Neuronal stem cell (in vitro differentiated cells): Measurements from ENCODE around the gene TMTC1.

Experiments
- DNase-seq: peaks from one replicate; pipeline ENCODE4 v3.0.0-alpha.2; 2013; ENCODE audit warnings: low spot score
- H2AFZ ChIP-seq: one replicate; pipeline ENCODE4 v1.6.1; 2013; ENCODE audit warnings: mild to moderate bottlenecking, low read length, inconsistent platforms
- H2AK5ac ChIP-seq: 2 replicates; pipeline ENCODE4 v1.6.1; 2013; ENCODE audit warnings: low read depth, mild to moderate bottlenecking, inconsistent platforms, low read length, moderate library complexity, mixed read lengths
- H2BK120ac ChIP-seq: 2 replicates; pipeline ENCODE4 v1.6.1; 2013; ENCODE audit warnings: low read depth, mild to moderate bottlenecking, inconsistent platforms, low read length, moderate library complexity, mixed read lengths
- H2BK12ac ChIP-seq: one replicate; pipeline ENCODE4 v1.6.1; 2013; ENCODE audit warnings: low read length, inconsistent platforms
- H2BK15ac ChIP-seq: 2 replicates; pipeline ENCODE4 v1.6.1; 2013; ENCODE audit warnings: mild to moderate bottlenecking, low read length, inconsistent platforms, mixed read lengths
- H2BK5ac ChIP-seq: one replicate; pipeline ENCODE4 v1.6.1; 2013; ENCODE audit warnings: inconsistent platforms, mild to moderate bottlenecking, low read length, moderate library complexity
- H3K14ac ChIP-seq: one replicate; pipeline ENCODE4 v1.6.1; 2013; ENCODE audit warnings: low read length, inconsistent platforms
- H3K18ac ChIP-seq: 2 replicates; pipeline ENCODE4 v1.6.1; 2013; ENCODE audit warnings: low read length, inconsistent platforms
- H3K23ac ChIP-seq: 2 replicates; pipeline ENCODE4 v1.6.1; 2013; ENCODE audit warnings: low read depth, mild to moderate bottlenecking, mixed read lengths, low read length, inconsistent platforms; ENCODE audit not compliant: poor library complexity
- H3K27ac ChIP-seq: replicated peaks from 3 replicates; pipeline ENCODE4 v1.5.1; 2013; ENCODE audit warnings: low read length, inconsistent platforms
- H3K27me3 ChIP-seq, 3 experiments: 2 replicates each; pipeline ENCODE4 v1.6.1; 2013; ENCODE audit warnings: low read length in 3 of 3, mild to moderate bottlenecking in 2 of 3, inconsistent platforms in 1 of 3, low read depth in 1 of 3, mixed read lengths in 1 of 3, moderate library complexity in 1 of 3; ENCODE audit not compliant: control insufficient read depth in 3 of 3, insufficient read depth in 3 of 3
- H3K36me3 ChIP-seq, 2 donors: replicated peaks in 1 of 2; 2 replicates each; pipeline ENCODE4 v1.6.1; 2013; ENCODE audit warnings: low read length in 2 of 2; ENCODE audit not compliant: control insufficient read depth in 2 of 2, insufficient read depth in 2 of 2
- H3K4ac ChIP-seq: 2 replicates; pipeline ENCODE4 v1.6.1; 2013; ENCODE audit warnings: inconsistent platforms, mild to moderate bottlenecking, low read length, moderate library complexity
- H3K4me1 ChIP-seq, 2 donors: 1 replicate in 1 of 2; 2 replicates in 1 of 2; pipeline ENCODE4 v1.6.1; 2013; ENCODE audit warnings: low read length in 2 of 2, low read depth in 1 of 2; ENCODE audit not compliant: control insufficient read depth in 2 of 2, insufficient read depth in 1 of 2
- H3K4me2 ChIP-seq: one replicate; pipeline ENCODE4 v1.6.1; 2013; ENCODE audit warnings: mild to moderate bottlenecking, low read length, inconsistent platforms; ENCODE audit not compliant: insufficient read depth, poor library complexity, severe bottlenecking
- H3K4me3 ChIP-seq, 2 donors: 2 replicates each; pipeline ENCODE4 v1.5.1; 2013; ENCODE audit warnings: low read length in 2 of 2, mild to moderate bottlenecking in 2 of 2, inconsistent platforms in 1 of 2, moderate library complexity in 1 of 2
- H3K79me1 ChIP-seq: one replicate; pipeline ENCODE4 v1.6.1; 2013; ENCODE audit warnings: low read depth, mild to moderate bottlenecking, inconsistent platforms, low read length, moderate library complexity
- H3K9ac ChIP-seq: one replicate; pipeline ENCODE4 v1.6.1; 2013; ENCODE audit warnings: mild to moderate bottlenecking, low read depth, low read length, inconsistent platforms; ENCODE audit not compliant: poor library complexity
- H3K9me3 ChIP-seq, 2 donors: replicated peaks in 1 of 2; 2 replicates each; pipeline versions ENCODE3 to v1.6.1; 2013; ENCODE audit warnings: low read length in 2 of 2, mild to moderate bottlenecking in 2 of 2, inconsistent platforms in 1 of 2, low read depth in 1 of 2, mixed read lengths in 1 of 2, moderate library complexity in 1 of 2; ENCODE audit not compliant: control insufficient read depth in 2 of 2, insufficient read depth in 1 of 2
- H4K8ac ChIP-seq: one replicate; pipeline ENCODE4 v1.6.1; 2013; ENCODE audit warnings: low read depth, mild to moderate bottlenecking, inconsistent platforms, low read length, moderate library complexity
- H4K91ac ChIP-seq: one replicate; pipeline ENCODE4 v1.6.1; 2013; ENCODE audit warnings: low read length, low read depth, mild to moderate bottlenecking, inconsistent platforms; ENCODE audit not compliant: poor library complexity
- WGBS, 2 donors: extraction: QIAGEN DNeasy Blood & Tissue Kit; methylation state at CpG; one replicate each; pipeline ENCODE4 v1.1.7; 2013; ENCODE audit warnings: missing lambda C conversion rate in 2 of 2, mixed read lengths in 1 of 2; ENCODE audit not compliant: insufficient read length in 2 of 2, insufficient replicate concordance in 1 of 2; ENCODE audit errors: extremely low coverage in 2 of 2; 5-methylcytosine and 5-hydroxymethylcytosine counted together

TMTC1 gene

DNA sequence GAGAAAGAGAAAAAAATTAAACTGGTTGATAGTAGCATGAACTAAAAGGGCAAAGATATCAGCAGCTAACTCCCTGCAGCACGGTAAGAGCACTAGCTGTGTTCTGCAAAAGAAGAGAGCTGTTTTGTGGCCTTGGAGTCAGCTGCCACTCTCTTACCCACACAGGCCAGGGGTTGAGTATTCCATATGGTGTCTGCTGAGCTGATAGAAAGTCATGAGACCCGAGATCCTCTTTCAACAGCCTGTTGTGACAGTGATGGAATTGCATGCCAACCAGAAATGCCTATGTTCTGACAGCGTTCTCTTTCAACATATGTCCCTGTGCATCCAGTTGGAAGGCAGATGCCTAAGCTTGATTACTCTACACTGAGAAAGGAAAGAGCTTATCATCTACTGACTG lies 39.9 kb downstream of the TMTC1 start:
- DNase-seq: no peak
- Histone ChIP-seq H3K27me3 (no peaks in the 10 kb centered on the region), H3K14ac (no peak overlapping the region), H2BK5ac (no peak overlapping the region), H2BK120ac (no peak overlapping the region), H3K79me1 (no peaks in the 10 kb centered on the region), H2AFZ (no peak overlapping the region), H3K4me3 (no peak overlapping the region), H4K8ac (no peak overlapping the region), H2AK5ac (no peak overlapping the region), H3K36me3 (peaks cover 0 to 73% of the 10 kb centered on the region in 2 donors), H2BK12ac (no peak overlapping the region), H4K91ac (no peak overlapping the region), H2BK15ac (no peak overlapping the region), H3K4me1 (peaks cover 0 to 1% of the 10 kb centered on the region in 2 donors), H3K4ac (no peak overlapping the region), H3K27ac (no peak overlapping the region), H3K9me3 (no peaks in the 10 kb centered on the region), H3K23ac (no peak overlapping the region), H3K18ac (no peak overlapping the region), H3K9ac (no peak overlapping the region), H3K4me2 (no peak overlapping the region)
- no CpG with 5 or more reads among the region's 3 CpGs for WGBS, 2 donors

DNA sequence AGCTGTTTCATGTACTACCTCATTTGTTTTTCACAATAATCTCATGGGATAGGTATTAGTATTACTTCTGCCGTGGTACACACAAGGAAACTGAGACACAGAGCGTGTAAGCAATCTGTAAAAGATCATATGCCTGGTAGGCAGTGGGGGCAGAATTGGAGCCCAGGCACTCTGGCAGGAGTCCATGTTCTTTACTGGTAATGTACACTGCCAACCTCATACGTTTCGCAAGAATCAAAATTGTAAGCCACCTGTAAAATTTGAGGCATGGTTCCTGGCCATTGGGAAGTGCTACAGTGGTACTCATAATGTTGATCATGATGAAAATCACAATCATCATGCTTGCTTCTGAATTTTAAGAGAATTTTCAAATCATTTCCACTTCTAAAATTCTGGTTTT lies 40.7 kb downstream of the TMTC1 start:
- Histone ChIP-seq H3K18ac (no peak overlapping the region), H2AK5ac (no peak overlapping the region), H2AFZ (no peak overlapping the region), H3K4me2 (no peak overlapping the region), H3K27me3 (no peaks in the 10 kb centered on the region), H2BK5ac (no peak overlapping the region), H4K8ac (no peak overlapping the region), H2BK15ac (no peak overlapping the region), H3K9me3 (no peaks in the 10 kb centered on the region), H3K23ac (no peak overlapping the region), H3K4ac (no peak overlapping the region), H3K4me3 (no peak overlapping the region), H4K91ac (no peak overlapping the region), H3K4me1 (peaks cover 0 to 1% of the 10 kb centered on the region in 2 donors), H3K9ac (no peak overlapping the region), H2BK120ac (no peak overlapping the region), H3K14ac (no peak overlapping the region), H2BK12ac (no peak overlapping the region), H3K36me3 (peaks cover 0 to 68% of the 10 kb centered on the region in 2 donors), H3K27ac (no peak overlapping the region), H3K79me1 (no peaks in the 10 kb centered on the region)
- no peak for DNase-seq
- no CpG with 5 or more reads among the region's 4 CpGs for WGBS, 2 donors

DNA sequence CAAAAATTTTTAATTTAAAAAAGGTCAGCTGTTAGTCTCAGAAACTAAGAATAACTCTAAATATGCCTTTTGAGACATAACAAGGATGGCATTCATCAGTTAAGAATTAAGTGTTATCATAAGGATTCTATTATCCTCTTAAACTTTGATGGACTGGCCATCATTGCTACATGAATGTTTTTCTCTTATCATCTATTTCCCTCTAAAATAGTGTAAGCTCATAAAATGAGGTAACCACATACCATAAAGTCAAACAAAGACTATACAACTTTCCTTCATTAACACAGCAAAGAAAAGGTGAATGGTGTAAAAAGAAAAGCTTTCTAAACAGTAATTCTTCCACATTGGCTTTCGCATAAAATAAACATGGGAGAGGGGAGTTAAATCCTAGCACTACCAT lies 41.1 kb downstream of the TMTC1 start:
- H2AK5ac ChIP-seq: no peak overlapping the region
- H3K4me3 ChIP-seq: no peak overlapping the region
- no peak for DNase-seq
- H2BK120ac ChIP-seq: no peak overlapping the region
- H3K14ac ChIP-seq: no peak overlapping the region
- H3K4me2 ChIP-seq: no peak overlapping the region
- H2BK5ac ChIP-seq: no peak overlapping the region
- H4K91ac ChIP-seq: no peak overlapping the region
- no peak overlapping the region for H4K8ac ChIP-seq
- no peaks in the 10 kb centered on the region for H3K9me3 ChIP-seq
- H2AFZ ChIP-seq: no peak overlapping the region
- H3K18ac ChIP-seq: no peak overlapping the region
- no peak overlapping the region for H3K4ac ChIP-seq
- H3K79me1 ChIP-seq: no peaks in the 10 kb centered on the region
- H3K27ac ChIP-seq: no peak overlapping the region
- H3K4me1 ChIP-seq: peaks cover 0 to 1% of the 10 kb centered on the region in 2 donors
- no peak overlapping the region for H3K23ac ChIP-seq
- peaks cover 0 to 67% of the 10 kb centered on the region in 2 donors for H3K36me3 ChIP-seq
- no peak overlapping the region for H2BK15ac ChIP-seq
- H2BK12ac ChIP-seq: no peak overlapping the region
- no CpG with 5 or more reads among the region's 1 CpG for WGBS, 2 donors
- no peaks in the 10 kb centered on the region for H3K27me3 ChIP-seq
- H3K9ac ChIP-seq: no peak overlapping the region

DNA sequence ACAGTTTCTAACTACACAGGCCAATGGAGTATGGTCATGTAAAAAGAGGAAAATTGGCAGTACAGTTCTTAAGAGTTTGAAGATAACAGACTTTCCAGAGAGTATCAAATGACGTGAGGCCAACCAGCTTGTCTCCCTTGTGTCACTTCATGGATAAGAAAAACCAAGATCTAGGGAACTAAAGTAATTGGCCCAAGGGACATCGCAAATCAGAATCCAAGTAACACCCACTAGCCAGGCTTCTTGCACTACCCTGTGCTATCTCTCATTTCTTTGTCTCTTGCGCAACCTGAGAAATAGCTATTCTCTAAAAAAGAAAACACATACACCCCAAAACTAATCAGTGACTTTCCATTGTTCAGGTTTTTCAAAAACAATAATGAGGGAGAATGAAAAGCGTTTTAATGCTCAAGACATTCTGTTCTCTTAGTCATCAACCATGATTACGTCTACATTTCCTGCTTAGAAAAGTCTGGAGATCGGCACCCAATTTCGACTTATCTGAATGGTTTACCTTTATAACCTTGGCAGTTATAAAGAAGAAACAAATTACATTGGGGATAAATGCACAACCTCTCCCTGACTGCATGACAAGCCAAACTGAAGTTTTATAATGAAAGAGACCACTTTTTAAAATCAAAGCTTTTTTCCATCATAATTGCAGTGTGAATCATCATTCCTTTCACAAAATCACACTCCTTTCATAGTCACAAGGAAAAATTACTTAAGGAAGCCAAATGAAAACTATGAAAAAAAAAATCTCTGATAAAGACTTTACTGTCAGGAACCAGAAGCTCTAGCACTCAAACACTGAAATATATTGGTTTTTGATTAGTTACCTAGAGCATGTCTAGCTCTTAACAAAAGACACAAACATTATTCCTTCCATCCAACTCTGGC lies 42.1 kb downstream of the TMTC1 start:
- H3K27ac ChIP-seq: no peak overlapping the region
- H3K27me3 ChIP-seq: no peaks in the 10 kb centered on the region
- H3K79me1 ChIP-seq: no peaks in the 10 kb centered on the region
- no peak overlapping the region for H4K8ac ChIP-seq
- peaks cover 0 to 59% of the 10 kb centered on the region in 2 donors for H3K36me3 ChIP-seq
- H3K4ac ChIP-seq: no peak overlapping the region
- H2AFZ ChIP-seq: no peak overlapping the region
- no peak overlapping the region for H2BK120ac ChIP-seq
- no peak for DNase-seq
- H3K4me3 ChIP-seq: no peak overlapping the region
- H3K23ac ChIP-seq: no peak overlapping the region
- no peak overlapping the region for H3K18ac ChIP-seq
- peaks cover 0 to 2% of the 10 kb centered on the region in 2 donors for H3K9me3 ChIP-seq
- H3K4me2 ChIP-seq: no peak overlapping the region
- H3K9ac ChIP-seq: no peak overlapping the region
- H3K14ac ChIP-seq: no peak overlapping the region
- no CpG with 5 or more reads among the region's 7 CpGs for WGBS, 2 donors
- peaks cover 0 to 1% of the 10 kb centered on the region in 2 donors for H3K4me1 ChIP-seq
- H2BK12ac ChIP-seq: no peak overlapping the region
- H2AK5ac ChIP-seq: no peak overlapping the region
- H2BK15ac ChIP-seq: no peak overlapping the region
- H4K91ac ChIP-seq: no peak overlapping the region
- no peak overlapping the region for H2BK5ac ChIP-seq
